ENCODE data around the gene DSCAML1.
"Not testable (repeated sequence)": the region's sequence is repeated elsewhere in the genome, so short reads cannot be mapped to it uniquely, and the experiment has no call there.

DSCAML1 gene

GRCh38 chr11:117465236-117465997, 331.6 kb downstream of the DSCAML1 start:
- no peak for DNase-seq (ENCODE audit: low spot score)

GRCh38 chr11:117464778-117465177, 332.2 kb downstream of the DSCAML1 start:
- no peak for DNase-seq (ENCODE audit: low spot score)

GRCh38 chr11:117462864-117463247, 334.2 kb downstream of the DSCAML1 start:
- DNase-seq (ENCODE audit: low spot score) = no peak

- DNase-seq (ENCODE audit: low spot score) = no peak
These were observed 334.7 kb downstream of the DSCAML1 start for GRCh38 chr11:117462183-117462863.

GRCh38 chr11:117461396-117462182, 335.4 kb downstream of the DSCAML1 start:
- DNase-seq (ENCODE audit: low spot score) = no peak

GRCh38 chr11:117459979-117460300, 337.1 kb downstream of the DSCAML1 start:
- DNase-seq (ENCODE audit: low spot score) = no peak

GRCh38 chr11:117459123-117459978, 337.7 kb downstream of the DSCAML1 start:
- DNase-seq (ENCODE audit: low spot score) = no peak

GRCh38 chr11:117458275-117459122, 338.5 kb downstream of the DSCAML1 start:
- DNase-seq (ENCODE audit: low spot score) = no peak

- DNase-seq (ENCODE audit: low spot score) = peak; percentile 45
These were observed 339.2 kb downstream of the DSCAML1 start for GRCh38 chr11:117457835-117458234.

- no peak for DNase-seq (ENCODE audit: low spot score)
These were observed 339.8 kb downstream of the DSCAML1 start for GRCh38 chr11:117457031-117457785.

- not testable (repeated sequence) for DNase-seq (ENCODE audit: low spot score)
These were observed 340.3 kb downstream of the DSCAML1 start for GRCh38 chr11:117456721-117457029.

- no peak for DNase-seq (ENCODE audit: low spot score)
These were observed 340.8 kb downstream of the DSCAML1 start for GRCh38 chr11:117456027-117456720.

- DNase-seq (ENCODE audit: low spot score) = no peak
These were observed 342.5 kb downstream of the DSCAML1 start for GRCh38 chr11:117454564-117454917.

GRCh38 chr11:117453886-117454563, 343.0 kb downstream of the DSCAML1 start:
- DNase-seq (ENCODE audit: low spot score) = no peak

GRCh38 chr11:117449111-117449693, 347.8 kb downstream of the DSCAML1 start:
- DNase-seq (ENCODE audit: low spot score) = no peak

- DNase-seq (ENCODE audit: low spot score) = no peak
These were observed 352.0 kb downstream of the DSCAML1 start for GRCh38 chr11:117444711-117445658.

GRCh38 chr11:117444256-117444655, 352.8 kb downstream of the DSCAML1 start:
- no peak for DNase-seq (ENCODE audit: low spot score)
